A549 (cell line): ENCODE data around the gene RASA4.
"Not testable (repeated sequence)": the region's sequence is repeated elsewhere in the genome, so short reads cannot be mapped to it uniquely, and the experiment has no call there.

Source experiments
- CTCF ChIP-seq: fragments of >200 bp; sonication (Bioruptor Twin); formaldehyde crosslinking; IDR thresholded peaks from 3 replicates; pipeline ENCODE4 v1.5.1; 2016
- POLR2A ChIP-seq: IDR thresholded peaks from 2 replicates; pipeline ENCODE4 v1.6.1; 2012; ENCODE audit warnings: mild to moderate bottlenecking, low read length

DNA sequence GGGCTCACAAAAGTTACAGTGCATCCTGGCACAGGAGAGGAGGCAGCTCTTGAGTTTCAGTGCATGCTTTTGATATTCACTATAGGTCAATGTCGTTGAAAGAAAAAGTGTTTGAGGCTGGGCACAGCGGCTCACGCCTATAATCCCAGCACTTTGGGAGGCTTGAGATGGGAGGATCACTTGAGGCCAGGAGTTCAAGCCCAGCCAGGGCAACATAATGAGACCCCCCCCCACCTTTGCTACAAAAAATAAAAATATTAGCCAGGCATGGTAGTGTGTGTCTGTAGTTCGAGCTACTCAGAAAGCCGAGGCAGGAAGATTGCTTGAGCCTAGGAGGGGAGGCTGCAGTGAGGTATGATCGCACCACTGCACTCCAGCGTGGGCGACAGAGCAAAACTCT, 1.6 kb upstream of the RASA4 start:
- TF ChIP-seq CTCF, POLR2A: not testable (repeated sequence)
